ENCODE results near the gene C1QTNF3.

The C1QTNF3 gene

GRCh38 chr5:34038390-34038789 is 4.6 kb downstream of the C1QTNF3 start:
- Histone ChIP-seq H4K91ac (ENCODE audit: low read length) (no peak overlapping the region), H3K27ac (ENCODE audit: low read length, poor library complexity, severe bottlenecking) (no peak overlapping the region), H2AFZ (ENCODE audit: low read depth, low read length) (no peak overlapping the region), H2BK12ac (ENCODE audit: low read length in 2 of 2) (no peak overlapping the region), H2BK5ac (ENCODE audit: low read depth, low read length, poor library complexity, severe bottlenecking) (no peak overlapping the region), H2AK5ac (ENCODE audit: low read length, severe bottlenecking) (no peak overlapping the region), H2BK120ac (ENCODE audit: low read depth, low read length) (no peak overlapping the region), H3K9me3 (ENCODE audit: control insufficient read depth, low read length) (no peaks in the 10 kb centered on the region), H3K14ac (ENCODE audit: low read length in 2 of 2) (no peak overlapping the region), H3K36me3 (ENCODE audit: control insufficient read depth in 1 of 2, insufficient read depth in 2 of 2, low read depth in 1 of 2, low read length in 2 of 2) (peaks cover 0 to 8% of the 10 kb centered on the region in 2 experiments), H2BK15ac (ENCODE audit: low read depth, poor library complexity, severe bottlenecking) (no peak overlapping the region), H3K9ac (ENCODE audit: low read length) (no peak overlapping the region), H3K4me2 (ENCODE audit: low read length, poor library complexity, severe bottlenecking) (no peak overlapping the region), H3K4ac (ENCODE audit: low read depth in 1 of 2, low read length in 2 of 2) (no peak overlapping the region), H3K79me1 (replicated peaks; ENCODE audit: low read length, poor library complexity, severe bottlenecking) (no peaks in the 10 kb centered on the region), H3K27me3 (ENCODE audit: control insufficient read depth in 1 of 2, insufficient read depth in 1 of 2, low read length in 2 of 2) (no peaks in the 10 kb centered on the region), H3K23ac (ENCODE audit: low read length in 2 of 2) (no peak overlapping the region), H3K4me3 (ENCODE audit: insufficient read depth in 1 of 2, low read depth in 1 of 2, low read length in 2 of 2) (no peak overlapping the region), H3K18ac (ENCODE audit: low read depth in 1 of 2, low read length in 2 of 2) (no peak overlapping the region), H3K4me1 (ENCODE audit: control insufficient read depth, insufficient read depth, low read depth, low read length) (peaks cover 11% of the 10 kb centered on the region), H4K8ac (ENCODE audit: low read length) (no peak overlapping the region)
- 89% methylated on average over 2 of the region's 2 CpGs for WGBS
- no peak for DNase-seq

DNA sequence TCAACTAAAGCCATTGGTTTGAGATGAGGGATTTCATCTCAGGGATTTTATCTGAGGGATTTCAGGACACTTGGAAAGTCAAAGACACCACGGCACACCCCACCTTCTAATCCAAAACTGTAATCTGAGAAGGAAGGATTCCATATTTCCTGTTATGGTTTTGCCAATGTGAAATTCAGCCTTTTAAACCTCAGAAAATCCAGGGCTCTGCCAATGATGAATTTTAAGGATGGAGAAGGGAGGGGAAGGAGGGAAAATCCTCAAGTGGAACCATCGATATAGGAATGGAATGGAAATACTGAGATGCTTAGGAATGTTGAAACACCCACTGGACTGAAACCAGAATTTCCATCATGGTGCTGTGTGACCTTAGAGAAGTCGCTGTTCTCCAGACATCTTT is 5.3 kb downstream of the C1QTNF3 start:
- Histone ChIP-seq H2BK120ac (ENCODE audit: low read depth, low read length) (no peak overlapping the region), H3K79me1 (replicated peaks; ENCODE audit: low read length, poor library complexity, severe bottlenecking) (no peaks in the 10 kb centered on the region), H3K27me3 (ENCODE audit: control insufficient read depth in 1 of 2, insufficient read depth in 1 of 2, low read length in 2 of 2) (no peaks in the 10 kb centered on the region), H2AFZ (ENCODE audit: low read depth, low read length) (no peak overlapping the region), H4K91ac (ENCODE audit: low read length) (no peak overlapping the region), H3K4ac (ENCODE audit: low read depth in 1 of 2, low read length in 2 of 2) (no peak overlapping the region), H3K27ac (ENCODE audit: low read length, poor library complexity, severe bottlenecking) (no peak overlapping the region), H3K23ac (ENCODE audit: low read length in 2 of 2) (no peak overlapping the region), H3K4me3 (ENCODE audit: insufficient read depth in 1 of 2, low read depth in 1 of 2, low read length in 2 of 2) (no peak overlapping the region), H3K4me1 (ENCODE audit: control insufficient read depth, insufficient read depth, low read depth, low read length) (peaks cover 7% of the 10 kb centered on the region), H2AK5ac (ENCODE audit: low read length, severe bottlenecking) (no peak overlapping the region), H4K8ac (ENCODE audit: low read length) (no peak overlapping the region), H3K14ac (ENCODE audit: low read length in 2 of 2) (no peak overlapping the region), H3K9me3 (ENCODE audit: control insufficient read depth, low read length) (no peaks in the 10 kb centered on the region), H2BK12ac (ENCODE audit: low read length in 2 of 2) (no peak overlapping the region), H2BK5ac (ENCODE audit: low read depth, low read length, poor library complexity, severe bottlenecking) (no peak overlapping the region), H3K18ac (ENCODE audit: low read depth in 1 of 2, low read length in 2 of 2) (no peak overlapping the region), H3K36me3 (ENCODE audit: control insufficient read depth in 1 of 2, insufficient read depth in 2 of 2, low read depth in 1 of 2, low read length in 2 of 2) (peaks cover 3 to 8% of the 10 kb centered on the region in 2 experiments), H3K9ac (ENCODE audit: low read length) (no peak overlapping the region), H2BK15ac (ENCODE audit: low read depth, poor library complexity, severe bottlenecking) (no peak overlapping the region), H3K4me2 (ENCODE audit: low read length, poor library complexity, severe bottlenecking) (no peak overlapping the region)
- no peak for DNase-seq
- 92% methylated on average over 2 of the region's 3 CpGs for whole genome bisulfite sequencing

GRCh38 chr5:34035756-34036155 is 7.3 kb downstream of the C1QTNF3 start:
- Histone ChIP-seq H3K27ac (ENCODE audit: low read length, poor library complexity, severe bottlenecking) (no peak overlapping the region), H3K4ac (ENCODE audit: low read depth in 1 of 2, low read length in 2 of 2) (no peak overlapping the region), H4K91ac (ENCODE audit: low read length) (no peak overlapping the region)

GRCh38 chr5:34034534-34035327 is 8.3 kb downstream of the C1QTNF3 start:
- peaks cover 6% of the 10 kb centered on the region for H3K4me1 ChIP-seq (ENCODE audit: control insufficient read depth, insufficient read depth, low read depth, low read length)
- H2BK15ac ChIP-seq (ENCODE audit: low read depth, poor library complexity, severe bottlenecking), result no peak overlapping the region
- no peak overlapping the region for H3K9ac ChIP-seq (ENCODE audit: low read length)
- no peaks in the 10 kb centered on the region for H3K79me1 ChIP-seq (replicated peaks; ENCODE audit: low read length, poor library complexity, severe bottlenecking)
- DNase-seq, result no peak
- H3K9me3 ChIP-seq (ENCODE audit: control insufficient read depth, low read length), result no peaks in the 10 kb centered on the region
- H2BK5ac ChIP-seq (ENCODE audit: low read depth, low read length, poor library complexity, severe bottlenecking), result no peak overlapping the region
- H3K4me2 ChIP-seq (ENCODE audit: low read length, poor library complexity, severe bottlenecking), result no peak overlapping the region
- H3K4ac ChIP-seq (ENCODE audit: low read depth in 1 of 2, low read length in 2 of 2), result no peak overlapping the region
- no peak overlapping the region for H3K23ac ChIP-seq (ENCODE audit: low read length in 2 of 2)
- H2BK120ac ChIP-seq (ENCODE audit: low read depth, low read length), result no peak overlapping the region
- H3K18ac ChIP-seq (ENCODE audit: low read depth in 1 of 2, low read length in 2 of 2), result no peak overlapping the region
- no peaks in the 10 kb centered on the region for H3K27me3 ChIP-seq (ENCODE audit: control insufficient read depth in 1 of 2, insufficient read depth in 1 of 2, low read length in 2 of 2)
- H4K8ac ChIP-seq (ENCODE audit: low read length), result no peak overlapping the region
- H3K4me3 ChIP-seq (ENCODE audit: insufficient read depth in 1 of 2, low read depth in 1 of 2, low read length in 2 of 2), result no peak overlapping the region
- H3K14ac ChIP-seq (ENCODE audit: low read length in 2 of 2), result no peak overlapping the region
- 96% methylated on average over 3 of the region's 4 CpGs for WGBS
- H2AFZ ChIP-seq (ENCODE audit: low read depth, low read length), result no peak overlapping the region
- no peak overlapping the region for H2BK12ac ChIP-seq (ENCODE audit: low read length in 2 of 2)
- H2AK5ac ChIP-seq (ENCODE audit: low read length, severe bottlenecking), result peak overlapping the region; percentile 7
- H3K36me3 ChIP-seq (ENCODE audit: control insufficient read depth in 1 of 2, insufficient read depth in 2 of 2, low read depth in 1 of 2, low read length in 2 of 2), result peaks cover 3 to 8% of the 10 kb centered on the region in 2 experiments
- no peak overlapping the region for H3K27ac ChIP-seq (ENCODE audit: low read length, poor library complexity, severe bottlenecking)
- H4K91ac ChIP-seq (ENCODE audit: low read length), result no peak overlapping the region

More at GRCh38 chr5:34035756-34036155, 7.3 kb downstream of the C1QTNF3 start:
- no peak overlapping the region for H2BK12ac ChIP-seq (ENCODE audit: low read length in 2 of 2)
- no peaks in the 10 kb centered on the region for H3K9me3 ChIP-seq (ENCODE audit: control insufficient read depth, low read length)
- H3K27me3 ChIP-seq (ENCODE audit: control insufficient read depth in 1 of 2, insufficient read depth in 1 of 2, low read length in 2 of 2), result no peaks in the 10 kb centered on the region
- H2AK5ac ChIP-seq (ENCODE audit: low read length, severe bottlenecking), result no peak overlapping the region
- no peak overlapping the region for H3K4me3 ChIP-seq (ENCODE audit: insufficient read depth in 1 of 2, low read depth in 1 of 2, low read length in 2 of 2)
- no peak overlapping the region for H2BK120ac ChIP-seq (ENCODE audit: low read depth, low read length)
- no peak overlapping the region for H3K14ac ChIP-seq (ENCODE audit: low read length in 2 of 2)
- peaks cover 7% of the 10 kb centered on the region for H3K4me1 ChIP-seq (ENCODE audit: control insufficient read depth, insufficient read depth, low read depth, low read length)
- no peak for DNase-seq
- no peak overlapping the region for H3K4me2 ChIP-seq (ENCODE audit: low read length, poor library complexity, severe bottlenecking)
- H2BK15ac ChIP-seq (ENCODE audit: low read depth, poor library complexity, severe bottlenecking), result no peak overlapping the region
- no peak overlapping the region for H2AFZ ChIP-seq (ENCODE audit: low read depth, low read length)
- H3K9ac ChIP-seq (ENCODE audit: low read length), result no peak overlapping the region
- H2BK5ac ChIP-seq (ENCODE audit: low read depth, low read length, poor library complexity, severe bottlenecking), result no peak overlapping the region
- no peak overlapping the region for H4K8ac ChIP-seq (ENCODE audit: low read length)
- H3K79me1 ChIP-seq (replicated peaks; ENCODE audit: low read length, poor library complexity, severe bottlenecking), result no peaks in the 10 kb centered on the region
- H3K23ac ChIP-seq (ENCODE audit: low read length in 2 of 2), result no peak overlapping the region
- peaks cover 3 to 8% of the 10 kb centered on the region in 2 experiments for H3K36me3 ChIP-seq (ENCODE audit: control insufficient read depth in 1 of 2, insufficient read depth in 2 of 2, low read depth in 1 of 2, low read length in 2 of 2)
- 94% methylated on average over 2 of the region's 2 CpGs for WGBS
- H3K18ac ChIP-seq (ENCODE audit: low read depth in 1 of 2, low read length in 2 of 2), result no peak overlapping the region

Measured in mesenchymal stem cell (in vitro differentiated cells and primary cell).